UCSD-AML1 (cell line): ENCODE results near the gene RHOBTB3.
"Not testable (repeated sequence)": the region's sequence is repeated elsewhere in the genome, so short reads cannot be mapped to it uniquely, and the experiment has no call there.

Source experiments
- DNase-seq: peaks from one replicate; lab custom pipeline; 2025; ENCODE audit not compliant: unreplicated experiment; lab: John Stamatoyannopoulos, UW

The RHOBTB3 gene, protein sequence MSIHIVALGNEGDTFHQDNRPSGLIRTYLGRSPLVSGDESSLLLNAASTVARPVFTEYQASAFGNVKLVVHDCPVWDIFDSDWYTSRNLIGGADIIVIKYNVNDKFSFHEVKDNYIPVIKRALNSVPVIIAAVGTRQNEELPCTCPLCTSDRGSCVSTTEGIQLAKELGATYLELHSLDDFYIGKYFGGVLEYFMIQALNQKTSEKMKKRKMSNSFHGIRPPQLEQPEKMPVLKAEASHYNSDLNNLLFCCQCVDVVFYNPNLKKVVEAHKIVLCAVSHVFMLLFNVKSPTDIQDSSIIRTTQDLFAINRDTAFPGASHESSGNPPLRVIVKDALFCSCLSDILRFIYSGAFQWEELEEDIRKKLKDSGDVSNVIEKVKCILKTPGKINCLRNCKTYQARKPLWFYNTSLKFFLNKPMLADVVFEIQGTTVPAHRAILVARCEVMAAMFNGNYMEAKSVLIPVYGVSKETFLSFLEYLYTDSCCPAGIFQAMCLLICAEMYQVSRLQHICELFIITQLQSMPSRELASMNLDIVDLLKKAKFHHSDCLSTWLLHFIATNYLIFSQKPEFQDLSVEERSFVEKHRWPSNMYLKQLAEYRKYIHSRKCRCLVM

DNA sequence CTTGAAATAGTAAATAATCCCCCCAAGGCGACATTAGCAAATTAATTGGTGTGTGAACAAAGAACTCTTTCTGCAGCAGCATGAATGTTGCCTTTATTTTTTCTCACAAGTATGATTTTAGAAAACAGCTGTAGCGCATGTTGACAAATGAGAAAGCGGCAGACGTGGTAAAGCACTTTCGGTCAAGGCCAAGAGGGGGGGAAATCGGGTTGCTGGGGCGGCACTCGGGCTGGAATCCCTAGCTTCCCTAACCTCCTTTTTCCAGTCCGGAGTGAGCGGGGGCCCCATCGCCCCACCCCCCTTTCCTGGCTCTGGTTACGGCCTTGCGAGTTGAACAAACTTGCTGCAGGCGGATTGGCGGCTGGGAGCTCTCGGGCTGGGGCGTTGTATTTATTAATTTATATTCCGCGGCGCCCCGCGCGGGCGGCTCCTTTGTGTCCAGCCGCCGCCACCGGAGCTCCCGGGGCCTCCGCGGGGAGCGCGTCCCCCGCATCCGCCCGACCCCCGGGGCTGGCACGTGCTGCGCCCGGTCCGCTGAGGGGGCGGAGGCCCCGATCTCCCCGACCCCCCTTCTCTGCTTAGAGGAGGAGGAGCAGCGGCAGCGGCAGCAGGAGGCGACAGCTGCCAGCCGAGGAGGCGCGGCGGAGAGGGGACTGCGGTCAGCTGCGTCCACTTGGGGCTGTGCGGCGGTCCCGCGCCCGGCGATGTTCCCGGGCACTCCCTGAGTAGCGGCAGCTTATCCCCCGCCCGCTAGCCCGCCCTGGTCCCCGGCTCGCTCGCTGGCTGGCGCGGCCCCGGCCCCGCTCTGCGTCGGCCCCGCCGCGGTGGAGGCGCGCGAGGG is at the start of gene RHOBTB3:
RHOBTB3 (plus strand) TSS at position 607 of the 841 bp plus-strand sequence. CDS start 347 bp downstream, outside the sequence.
- peak; percentile 71 for DNase-seq

DNA sequence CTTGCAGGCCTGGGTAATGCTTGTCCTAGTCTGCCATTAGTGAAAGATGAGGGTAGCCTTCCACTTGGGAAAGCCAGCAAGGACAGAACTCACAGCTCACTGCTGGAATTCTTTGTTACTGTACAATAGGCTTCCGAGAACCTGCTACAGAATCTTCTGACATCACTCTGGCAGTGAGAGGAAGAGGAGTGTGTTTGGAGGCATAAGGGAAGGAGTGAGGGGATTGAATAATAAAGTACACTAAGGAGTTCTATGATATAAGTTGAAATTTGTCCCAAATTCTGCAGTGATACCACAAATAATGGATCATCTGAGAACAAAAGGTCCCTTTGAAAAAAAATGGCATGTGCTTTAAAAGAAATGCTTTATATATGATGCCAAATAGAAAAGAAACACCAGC is 48.2 kb upstream of the RHOBTB3 start, which contains the start of gene SPATA9:
SPATA9 (minus strand) TSS at position 101 of the 400 bp plus-strand sequence. CDS start 137 bp downstream, outside the sequence.
- DNase-seq: no peak

DNA sequence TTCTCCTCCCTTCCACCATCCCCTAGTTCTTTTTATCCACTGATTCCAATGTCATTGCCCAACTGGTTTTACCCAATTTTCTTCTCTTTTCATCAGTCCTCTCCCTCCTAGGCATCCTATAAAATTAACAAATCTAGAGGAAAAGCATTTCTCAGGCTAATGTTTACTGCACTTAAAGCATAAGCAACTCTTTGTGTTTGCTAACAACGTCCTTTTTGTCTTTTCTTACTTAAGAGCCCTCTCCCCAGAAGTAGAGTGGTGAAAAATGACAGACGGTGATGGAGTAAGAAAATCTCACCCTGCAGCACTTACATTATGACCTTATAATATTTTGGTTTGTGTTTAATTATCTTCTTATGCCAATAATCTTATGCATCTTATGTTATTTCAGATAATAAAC is 46.8 kb upstream of the RHOBTB3 start:
- no peak for DNase-seq

DNA sequence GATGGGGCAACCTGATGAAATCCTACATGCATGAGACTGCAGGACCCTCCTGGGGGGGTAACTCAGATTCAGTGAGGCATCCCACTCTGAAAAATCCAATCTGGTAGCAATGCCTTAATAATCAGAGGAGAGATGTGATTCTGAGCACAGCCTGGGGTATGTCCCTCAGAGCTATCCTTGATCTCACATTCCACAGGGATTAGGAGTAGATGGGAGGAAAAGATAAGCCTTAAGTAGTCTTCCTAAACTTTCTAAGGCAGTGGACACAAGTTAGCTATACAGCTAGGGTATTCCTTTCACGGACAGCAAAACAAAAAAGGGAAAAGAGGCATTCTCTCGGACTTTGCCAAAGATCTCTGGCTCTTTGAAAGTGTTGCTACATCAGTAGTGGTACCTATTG is 44.5 kb upstream of the RHOBTB3 start:
- no peak for DNase-seq

DNA sequence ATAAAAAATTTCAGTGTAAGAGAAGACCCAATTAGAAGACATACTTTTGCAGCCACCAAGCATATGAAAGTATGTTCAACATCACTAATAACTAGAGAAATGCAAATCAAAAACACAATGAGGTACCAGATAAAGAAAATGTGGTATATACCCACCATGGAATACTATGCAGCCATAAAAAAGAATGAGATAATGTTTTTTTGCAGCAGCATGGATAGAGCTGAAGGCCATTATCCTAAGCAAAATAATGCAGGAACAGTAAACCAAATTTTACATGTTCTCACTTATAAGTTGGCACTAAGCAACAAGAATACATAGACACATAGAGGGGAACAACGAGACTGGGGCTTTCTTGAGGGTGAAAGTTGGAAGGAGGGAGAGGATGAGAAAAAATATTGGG is 41.5 kb upstream of the RHOBTB3 start:
- no peak for DNase-seq

DNA sequence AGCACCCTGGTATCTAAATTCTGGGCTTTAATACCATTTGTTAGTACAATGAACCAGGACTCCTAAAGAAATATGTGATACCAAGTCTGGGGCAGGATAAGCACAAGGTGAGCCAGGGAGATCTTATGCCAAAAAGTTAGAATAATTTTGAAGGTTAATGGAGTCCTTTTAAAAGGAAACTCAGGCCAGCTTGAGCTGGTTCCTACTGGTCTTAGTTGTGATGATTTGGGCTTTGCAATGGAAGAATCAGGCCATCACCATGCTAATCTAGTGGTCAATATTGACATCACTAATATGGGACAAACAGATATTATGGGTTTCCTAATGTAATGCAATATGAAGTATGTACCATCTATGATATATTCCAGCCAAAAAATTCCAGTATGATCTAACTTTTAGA is 40.8 kb upstream of the RHOBTB3 start:
- DNase-seq: no peak

DNA sequence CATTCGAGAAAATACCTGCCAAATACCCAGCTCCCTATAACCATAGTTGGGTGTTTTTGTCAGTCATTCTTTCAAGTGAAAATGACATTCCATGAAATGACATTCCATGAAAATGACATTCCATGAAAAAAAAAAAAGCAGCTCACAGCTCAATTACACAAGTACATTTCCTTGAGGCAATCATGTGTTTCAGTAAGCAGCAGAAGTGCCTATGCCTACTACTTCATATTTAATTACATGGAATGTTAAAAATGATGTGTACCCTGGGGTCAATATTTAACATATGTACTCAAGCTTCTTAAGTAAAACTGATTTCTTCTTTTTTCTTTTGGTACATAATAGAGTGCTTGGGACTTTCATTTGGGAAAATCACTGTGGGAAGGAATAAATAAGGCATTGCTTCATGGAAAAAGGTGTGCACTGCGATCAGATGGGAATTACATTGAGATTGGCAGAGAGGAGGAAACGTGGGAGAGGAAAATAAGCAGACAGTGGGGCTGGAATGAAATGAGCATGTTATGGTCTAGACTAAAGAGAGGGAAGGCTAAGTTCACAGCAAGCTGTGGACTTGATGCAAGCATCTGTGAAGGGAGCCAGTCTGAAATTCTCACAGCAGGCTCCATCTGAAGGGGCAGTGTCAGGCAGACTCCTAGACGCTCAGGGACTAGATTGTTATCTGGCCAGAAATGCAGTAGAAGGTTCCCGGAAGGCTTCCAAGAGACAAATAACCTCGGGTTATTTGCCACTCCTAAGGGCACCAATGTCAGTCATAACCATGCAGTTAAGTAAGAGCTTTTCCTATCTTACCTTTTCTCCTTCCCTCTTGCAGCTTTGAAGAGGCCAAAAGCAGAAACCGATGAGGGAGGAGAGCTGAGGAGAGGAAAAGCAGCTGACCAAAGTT is 33.1 kb upstream of the RHOBTB3 start:
- DNase-seq: no peak

DNA sequence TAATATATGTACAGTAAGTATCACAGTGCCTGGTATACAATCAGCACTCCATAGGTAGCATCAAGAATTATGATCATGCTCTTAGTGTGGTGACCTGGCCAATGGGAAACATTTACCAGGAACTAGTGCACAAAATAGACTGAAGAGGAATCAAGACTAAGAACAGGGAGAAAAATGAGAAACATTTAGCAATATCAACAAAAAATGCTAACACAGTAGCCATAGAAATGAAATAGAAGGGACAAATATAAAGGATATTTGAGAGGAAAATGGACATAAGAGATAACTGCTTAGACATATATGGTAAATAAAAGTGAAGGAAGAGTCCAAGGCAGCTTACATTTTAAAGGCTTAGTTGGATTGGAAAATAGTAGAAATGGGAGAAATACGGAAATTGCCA is 31.8 kb upstream of the RHOBTB3 start:
- DNase-seq: no peak

DNA sequence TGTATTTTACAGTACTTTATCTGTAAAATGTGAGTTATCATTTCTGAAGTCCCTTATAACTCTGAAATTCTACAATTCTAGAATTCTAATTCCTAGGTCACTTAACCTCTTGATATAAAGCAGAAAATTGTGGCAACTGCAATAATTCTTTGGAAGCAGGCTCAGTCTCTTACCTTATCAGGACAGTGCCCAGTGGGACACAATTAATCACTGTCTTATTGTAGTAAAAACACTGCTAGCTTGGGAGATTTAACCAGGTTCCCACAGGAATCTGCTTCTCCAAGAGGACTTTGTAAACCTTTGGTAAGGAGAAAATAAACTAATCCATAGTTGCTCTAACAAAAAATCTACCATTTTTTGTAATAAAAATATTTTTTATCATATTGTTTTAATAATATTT is 30.1 kb upstream of the RHOBTB3 start:
- no peak for DNase-seq

DNA sequence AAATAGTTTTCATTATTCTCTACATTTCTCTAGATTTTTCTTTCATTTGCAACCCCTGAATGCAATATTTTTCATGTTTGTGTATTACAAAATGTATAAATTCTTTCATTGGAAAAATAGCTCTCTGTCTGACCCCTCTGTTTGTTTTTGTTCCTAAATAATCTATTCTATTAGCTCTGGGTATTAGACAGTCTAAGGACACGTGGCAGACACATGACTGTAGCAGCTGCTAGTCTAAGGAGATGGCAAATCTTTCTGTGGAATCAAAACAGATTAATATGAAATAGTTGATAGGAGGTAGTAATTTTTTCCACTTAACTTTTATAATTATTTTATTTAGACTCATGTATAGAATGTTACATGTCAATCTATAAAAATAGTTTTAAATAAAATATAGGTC is 27.0 kb upstream of the RHOBTB3 start:
- DNase-seq: no peak

DNA sequence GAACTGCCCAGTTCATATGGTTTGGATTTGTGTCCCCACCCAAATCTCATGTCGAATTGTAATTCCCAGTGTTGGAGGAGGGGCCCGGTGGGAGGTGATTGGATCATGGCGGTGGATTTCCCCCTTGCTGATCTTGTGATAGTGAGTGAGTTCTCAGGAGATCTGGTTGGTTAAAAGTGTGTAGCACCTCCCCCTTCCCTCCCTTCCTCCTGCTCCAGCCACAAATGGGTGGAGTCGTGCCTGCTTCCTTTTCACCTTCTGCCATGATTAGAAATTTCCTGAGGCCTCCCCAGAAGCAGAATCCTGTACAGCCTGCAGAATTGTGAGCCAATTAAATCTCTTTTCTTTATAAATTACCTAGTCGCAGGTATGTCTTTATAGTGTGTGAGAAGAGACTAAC is 24.9 kb upstream of the RHOBTB3 start:
- DNase-seq: not testable (repeated sequence)

DNA sequence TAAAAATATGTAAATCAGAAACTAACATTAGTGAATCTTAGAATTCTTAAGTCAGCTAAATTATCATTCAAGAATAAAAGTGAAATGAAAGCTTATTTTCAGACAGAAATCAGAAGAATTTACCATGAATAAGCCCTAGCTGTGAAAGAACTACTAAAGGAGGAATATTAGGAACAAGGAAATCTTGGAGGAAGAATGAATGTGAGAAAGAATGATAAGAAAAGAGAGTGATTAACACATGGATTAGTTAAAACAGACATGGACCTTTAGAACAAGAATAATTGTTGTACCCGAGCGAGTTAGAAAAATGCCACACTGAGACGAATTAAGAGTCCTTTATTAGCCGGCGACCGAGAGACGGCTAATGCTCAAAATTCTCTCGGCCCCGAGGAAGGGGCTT is 24.1 kb upstream of the RHOBTB3 start:
- DNase-seq: no peak

DNA sequence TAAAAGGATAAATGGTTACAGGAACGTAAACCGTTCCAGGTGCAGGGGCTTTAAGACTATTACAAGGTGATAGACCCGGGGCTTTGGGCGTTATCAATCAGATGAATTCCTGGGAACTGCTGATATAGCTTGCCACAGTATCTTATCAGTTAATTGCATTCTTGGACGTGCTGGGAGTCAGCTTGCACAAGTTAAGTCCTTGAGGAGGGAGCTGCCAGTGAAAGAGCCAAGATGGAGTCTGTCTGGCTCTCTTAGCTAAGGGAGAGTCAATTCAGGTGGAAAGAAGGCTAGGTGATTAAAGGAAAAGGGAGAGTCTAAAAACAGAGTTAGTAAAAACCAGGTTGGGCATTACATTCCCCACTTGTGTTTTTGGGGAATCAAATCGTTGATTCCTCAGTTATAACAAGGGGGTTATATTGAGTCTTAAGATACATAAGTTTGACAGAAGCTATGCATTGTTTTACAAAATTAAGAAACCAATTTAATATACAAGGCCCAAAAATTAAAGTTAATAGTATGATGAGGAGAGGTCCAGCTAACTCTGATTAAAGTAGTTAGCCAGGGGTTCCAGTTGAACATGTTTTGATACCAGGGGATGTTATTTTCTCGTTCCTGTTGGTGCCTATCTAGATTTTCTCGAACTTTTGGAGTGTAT is 23.5 kb upstream of the RHOBTB3 start:
- DNase-seq: not testable (repeated sequence)

DNA sequence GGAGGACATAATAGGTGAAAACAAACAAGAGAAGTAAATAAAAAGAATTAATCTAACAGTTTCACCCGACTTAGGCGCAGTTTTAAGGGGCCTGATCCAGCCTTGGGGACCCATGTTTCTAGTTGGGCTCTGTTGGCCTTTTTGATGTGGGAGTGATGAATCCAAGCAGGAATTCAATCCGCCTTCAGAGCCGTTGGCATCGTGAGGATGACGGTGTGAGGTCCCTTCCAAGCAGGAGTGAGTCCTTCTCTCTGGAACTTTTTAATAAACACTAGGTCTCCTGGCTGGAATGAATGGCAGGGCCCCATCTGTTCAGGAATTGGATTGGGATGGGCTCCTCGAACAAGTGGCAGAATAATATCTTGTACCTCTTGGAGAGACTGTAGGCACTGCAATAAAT is 22.3 kb upstream of the RHOBTB3 start:
- no peak for DNase-seq

DNA sequence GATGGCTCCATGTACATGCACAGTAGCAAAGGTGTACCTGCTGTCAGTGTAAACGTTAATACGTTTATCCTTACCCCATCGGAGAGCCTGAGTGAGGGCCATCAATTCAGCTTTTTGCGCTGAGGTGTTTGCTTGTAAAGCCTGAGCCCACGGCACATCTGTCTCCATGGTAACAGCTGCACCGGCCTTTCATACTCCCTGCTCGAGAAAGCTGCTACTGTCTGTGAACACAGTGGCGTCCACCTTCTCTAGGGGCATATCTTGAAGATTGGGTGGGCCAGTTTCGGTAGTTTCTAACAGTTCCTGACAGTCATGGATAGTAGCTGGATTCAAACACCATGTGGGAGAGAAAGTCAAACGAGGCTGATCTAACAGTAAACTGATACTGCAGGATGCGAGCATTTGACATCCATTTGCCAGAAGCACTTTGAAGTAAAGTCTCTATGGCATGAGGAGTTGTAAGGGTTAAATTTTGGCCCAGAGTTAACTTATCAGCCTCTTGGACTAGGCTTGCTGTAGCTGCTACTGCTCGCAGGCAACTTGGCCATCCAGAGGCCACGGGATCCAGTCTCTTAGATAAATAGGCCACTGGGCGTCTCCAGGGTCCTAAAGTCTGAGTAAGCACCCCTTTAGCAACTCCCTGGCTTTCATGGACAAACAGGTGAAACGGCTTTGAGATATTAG is 21.0 kb upstream of the RHOBTB3 start:
- no peak for DNase-seq

DNA sequence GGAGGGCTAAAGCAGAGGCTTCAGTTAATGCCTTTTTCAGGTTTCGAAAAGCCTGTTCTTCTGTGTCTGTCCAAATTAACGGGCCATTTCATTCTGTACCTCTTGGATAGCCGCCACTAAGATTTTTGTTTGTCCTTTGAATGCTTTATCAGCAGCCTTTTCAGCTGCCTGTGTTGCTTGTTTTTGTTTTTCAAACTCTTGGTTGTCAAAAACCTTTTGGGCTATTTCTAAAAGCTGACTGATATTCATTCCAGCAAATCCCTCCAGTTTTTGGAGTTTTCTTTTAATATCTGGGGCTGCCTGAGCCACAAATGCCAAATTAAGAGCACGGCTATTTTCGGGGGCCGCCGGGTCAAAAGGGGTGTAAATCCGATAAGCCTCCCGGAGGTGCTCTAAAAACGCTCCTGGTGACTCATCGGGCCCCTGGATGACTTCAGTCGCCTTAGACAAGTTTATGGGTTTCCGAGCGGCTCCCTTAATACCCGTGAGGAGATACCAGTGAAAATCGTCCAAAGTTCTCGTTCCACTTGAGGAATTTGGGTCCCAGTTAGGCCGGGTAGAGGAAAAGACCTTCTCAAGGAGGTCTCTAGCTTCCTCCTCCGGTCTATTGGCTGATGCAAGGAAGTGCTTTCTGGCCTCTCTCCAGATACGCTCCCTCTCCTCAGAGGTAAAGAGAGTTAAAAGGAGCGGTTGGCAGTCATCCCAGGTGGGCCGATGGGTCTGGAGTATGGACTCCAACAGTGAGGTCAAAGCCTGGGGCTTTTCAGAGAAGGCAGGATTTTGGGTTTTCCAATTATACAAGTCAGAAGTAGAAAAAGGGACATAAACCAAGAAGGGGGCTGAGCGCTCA is 20.3 kb upstream of the RHOBTB3 start:
- not testable (repeated sequence) for DNase-seq

DNA sequence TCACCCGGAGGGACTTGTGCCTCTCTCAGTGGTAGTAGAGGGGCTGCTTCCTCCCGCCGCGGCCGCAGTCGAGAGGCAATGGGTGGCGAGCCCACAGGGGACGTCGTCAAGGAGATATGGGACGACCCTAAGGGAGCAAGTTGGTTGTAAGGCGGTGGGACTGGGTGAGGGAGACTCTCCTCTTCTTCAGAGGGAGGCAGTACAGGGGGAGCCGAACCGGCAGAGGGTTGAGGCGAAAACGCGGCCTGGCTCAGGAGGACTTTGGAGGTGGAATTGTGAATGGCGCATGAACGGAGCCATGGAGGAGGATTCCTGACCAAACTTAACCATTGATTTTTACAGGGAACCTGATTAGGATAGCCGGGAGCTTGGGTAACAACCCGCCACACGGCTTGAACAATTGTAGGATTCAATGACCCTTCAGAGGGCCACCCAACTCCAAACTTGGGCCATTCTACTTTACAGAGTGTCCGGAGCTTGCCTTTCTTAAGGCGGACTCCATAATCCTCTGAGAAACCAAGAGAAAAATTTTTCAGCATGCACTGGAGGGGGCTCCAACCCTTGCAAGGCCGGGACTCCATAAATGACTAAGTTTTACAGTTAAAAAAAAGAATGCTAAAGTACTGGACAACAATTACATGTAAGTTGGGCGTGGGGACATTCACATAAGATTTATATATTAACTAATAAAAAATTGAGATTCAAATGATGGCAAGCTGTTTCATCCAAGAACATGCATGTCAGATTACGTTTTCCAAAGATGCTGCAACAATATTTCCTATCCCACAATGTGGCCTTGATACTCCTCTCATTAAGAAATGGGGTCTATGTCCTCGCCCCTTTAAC is 19.4 kb upstream of the RHOBTB3 start:
- no peak for DNase-seq
